Adrenal gland (tissue), 12 donors: ENCODE results near the gene PNPO. TPM values are rescaled to one million over a fixed set of nuclear protein-coding genes. Genes with fewer than 3 reads are reported as not detected.

Experiments used
- DNase-seq, 7 donors: peaks; one replicate each; pipeline ENCODE4 v3.0.0-alpha.2; 2019 to 2020
- H3K27ac ChIP-seq, 5 donors: fragments of 200-600 bp; sonication (generic) in 4 of 5; 1 replicate in 3 of 5; 2 replicates in 2 of 5; pipeline versions ENCODE4 v1.5.1 to v1.8.0; 2016 to 2020; ENCODE audit warnings: mild to moderate bottlenecking in 1 of 5
- H3K27me3 ChIP-seq: fragments of 200-600 bp; 2 replicates; pipeline ENCODE4 v1.8.0; 2021
- H3K36me3 ChIP-seq, 2 donors: fragments of 200-600 bp; replicated peaks in 1 of 2; 1 replicate in 1 of 2; 2 replicates in 1 of 2; pipeline versions ENCODE4 v1.5.1 to v1.8.0; 2018 to 2022
- H3K4me1 ChIP-seq, 2 donors: fragments of 200-600 bp; replicated peaks in 1 of 2; 1 replicate in 1 of 2; 2 replicates in 1 of 2; pipeline versions ENCODE4 v1.5.1 to v1.8.0; 2018 to 2021
- H3K4me3 ChIP-seq, 4 donors: fragments of 200-600 bp; sonication (generic) in 3 of 4; one replicate each; pipeline ENCODE4 v1.5.1; 2016 to 2018
- H3K9me3 ChIP-seq, 3 donors: fragments of 200-600 bp; sonication (generic) in 1 of 3; replicated peaks in 1 of 3; 1 replicate in 2 of 3; 2 replicates in 1 of 3; pipeline versions ENCODE4 v1.5.1 to v1.8.0; 2016 to 2021
- POLR2A ChIP-seq, 2 donors: fragments of 450-650 bp; IDR thresholded peaks; one replicate each; pipeline ENCODE4 v1.6.1; 2017; ENCODE audit warnings: antibody characterized with exemption in 2 of 2, mild to moderate bottlenecking in 2 of 2, moderate library complexity in 1 of 2
- WGBS, 4 donors: extraction: QIAGEN DNeasy Blood & Tissue Kit in 2 of 4; methylation state at CpG; one replicate each; pipeline versions ENCODE4 v1.1.5 to v1.1.7; 2013 to 2017; 5-methylcytosine and 5-hydroxymethylcytosine counted together
- intact Hi-C, 2 donors: fragments of 100-400 bp; cut with DNase I; formaldehyde crosslinking; loops; one replicate each; pipeline versions ENCODE4 v1.14.1 to v1.15.0; 2022 to 2023
- polyA plus RNA-seq, 3 donors: library from polyadenylated mRNA; stranded (reverse); fragments of 200-250 nt in 2 of 3; fragments of 350-450 nt in 1 of 3; fragmentation: Illumina TruSeq in 1 of 3; extraction: RNeasy Lipid Tissue Mini Kit (QIAGEN cat#74804) in 1 of 3; gene quantifications; one replicate each; pipeline ENCODE4 v1.2.3, GENCODE V29; 2013 to 2014
- total RNA-seq, 9 donors: library from RNA; depleted of rRNA in 4 of 9; stranded (reverse); fragments of >200 nt in 4 of 9; fragments of 120-200 nt in 1 of 9; fragmentation: NEBNext Ultra II Directional in 1 of 9; extraction: Animal tissue kit (Norgen Biotek cat#: 25700) in 1 of 9; gene quantifications; one replicate each; pipeline versions ENCODE4 v1.1.0 to v1.2.4, GENCODE V29; 2013 to 2023
- TF ChIP-seq, protein P1 (sequence below), 6 experiments: fragments of 450-650 bp in 4 of 6; fragments of 200-600 bp in 2 of 6; sonication (generic) in 1 of 6; IDR thresholded peaks; 1 replicate in 5 of 6; 2 replicates in 1 of 6; pipeline versions ENCODE4 v1.5.1 to v1.8.0; 2016 to 2021; ENCODE audit warnings: antibody characterized with exemption in 6 of 6, mild to moderate bottlenecking in 2 of 6, moderate library complexity in 1 of 6
- donor health status: healthy with polysubstance abuse.
- donor health status: Bipolar disorder and iron deficiency.
- donor health status: DM: yes; HTN: yes; CAD: no.
- donor health status: DM: no; HTN: no; CAD: no.
- donor health status: DM: no; HTN: no; CAD: no.
- donor health status: DM: yes; HTN: yes; CAD: no.

The PNPO gene
- total and polyA plus RNA-seq, 12 donors = 19.7 to 91.5 (median 52.4) TPM

DNA sequence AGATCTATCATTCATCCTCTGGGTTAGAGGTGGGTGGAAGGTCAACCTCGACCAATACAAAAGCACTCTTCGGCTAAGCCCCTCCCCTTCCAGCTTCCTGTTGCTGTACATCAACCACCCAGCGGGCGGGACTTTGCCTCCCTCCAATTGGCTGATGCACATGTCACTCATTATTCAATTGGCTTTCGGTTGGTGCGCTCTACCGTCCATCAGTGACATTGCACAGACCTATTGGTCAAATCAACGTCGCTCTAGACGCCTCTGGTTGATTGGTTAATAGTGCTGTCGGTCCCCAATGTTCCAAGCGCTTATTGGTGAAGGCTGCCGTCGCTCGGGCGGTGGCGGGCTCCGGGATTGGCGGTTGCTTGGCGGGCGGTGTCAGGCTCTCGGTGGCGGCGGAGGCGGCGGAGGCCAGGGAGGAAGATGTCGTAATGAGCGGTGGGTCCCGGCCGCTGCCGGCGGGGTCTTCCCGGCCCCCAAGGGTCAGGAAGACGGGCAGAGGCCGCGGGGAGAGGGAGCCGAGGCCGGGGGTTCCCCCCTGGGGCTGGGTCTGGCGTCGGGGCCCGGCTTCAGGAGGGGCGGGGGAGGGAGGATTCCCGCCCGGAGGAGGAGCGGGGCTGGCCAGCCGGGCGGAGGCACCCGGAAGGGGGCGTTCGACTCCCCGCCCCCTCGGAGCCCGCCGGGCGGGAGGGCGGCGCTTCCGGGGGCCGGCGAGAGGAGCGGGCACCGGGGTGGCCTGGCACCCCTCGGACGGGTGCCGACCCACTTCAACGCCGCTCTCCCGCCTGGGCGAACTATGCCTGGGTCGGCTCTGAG, 45.3 kb upstream of the PNPO start, which contains the start of gene SP2:
Gene SP2 (plus strand): TSS at position 381 of the 816 bp plus-strand sequence. CDS start 51 bp downstream, at position 432.
- WGBS, 4 donors = 0 to 2% (median 0%) methylated on average over 6 to 70 of the region's 70 CpGs
- DNase-seq = peak; percentile 99 to 100 (median 100)
- Histone ChIP-seq H3K27me3 (no peaks in the 10 kb centered on the region), H3K27ac (peak within 1 kb of the TSS; percentile 93 to 98 (median 98)), H3K9me3 (no peaks in the 10 kb centered on the region), H3K4me1 (peaks cover 10 to 31% of the 10 kb centered on the region in 2 donors), H3K4me3 (peak within 1 kb of the TSS; percentile 27 to 89 (median 80)), H3K36me3 (no peaks in the 10 kb centered on the region)
- peak; percentile 48 to 61 for TF ChIP-seq POLR2A (IDR thresholded peaks at IDR 0.05)
- TF ChIP-seq, protein P1, sequence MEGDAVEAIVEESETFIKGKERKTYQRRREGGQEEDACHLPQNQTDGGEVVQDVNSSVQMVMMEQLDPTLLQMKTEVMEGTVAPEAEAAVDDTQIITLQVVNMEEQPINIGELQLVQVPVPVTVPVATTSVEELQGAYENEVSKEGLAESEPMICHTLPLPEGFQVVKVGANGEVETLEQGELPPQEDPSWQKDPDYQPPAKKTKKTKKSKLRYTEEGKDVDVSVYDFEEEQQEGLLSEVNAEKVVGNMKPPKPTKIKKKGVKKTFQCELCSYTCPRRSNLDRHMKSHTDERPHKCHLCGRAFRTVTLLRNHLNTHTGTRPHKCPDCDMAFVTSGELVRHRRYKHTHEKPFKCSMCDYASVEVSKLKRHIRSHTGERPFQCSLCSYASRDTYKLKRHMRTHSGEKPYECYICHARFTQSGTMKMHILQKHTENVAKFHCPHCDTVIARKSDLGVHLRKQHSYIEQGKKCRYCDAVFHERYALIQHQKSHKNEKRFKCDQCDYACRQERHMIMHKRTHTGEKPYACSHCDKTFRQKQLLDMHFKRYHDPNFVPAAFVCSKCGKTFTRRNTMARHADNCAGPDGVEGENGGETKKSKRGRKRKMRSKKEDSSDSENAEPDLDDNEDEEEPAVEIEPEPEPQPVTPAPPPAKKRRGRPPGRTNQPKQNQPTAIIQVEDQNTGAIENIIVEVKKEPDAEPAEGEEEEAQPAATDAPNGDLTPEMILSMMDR (IDR thresholded peaks at IDR 0.05) = peak in 3 of 6 experiments; percentile 1 to 17 (median 12)
- intact Hi-C loops = no loop called here

DNA sequence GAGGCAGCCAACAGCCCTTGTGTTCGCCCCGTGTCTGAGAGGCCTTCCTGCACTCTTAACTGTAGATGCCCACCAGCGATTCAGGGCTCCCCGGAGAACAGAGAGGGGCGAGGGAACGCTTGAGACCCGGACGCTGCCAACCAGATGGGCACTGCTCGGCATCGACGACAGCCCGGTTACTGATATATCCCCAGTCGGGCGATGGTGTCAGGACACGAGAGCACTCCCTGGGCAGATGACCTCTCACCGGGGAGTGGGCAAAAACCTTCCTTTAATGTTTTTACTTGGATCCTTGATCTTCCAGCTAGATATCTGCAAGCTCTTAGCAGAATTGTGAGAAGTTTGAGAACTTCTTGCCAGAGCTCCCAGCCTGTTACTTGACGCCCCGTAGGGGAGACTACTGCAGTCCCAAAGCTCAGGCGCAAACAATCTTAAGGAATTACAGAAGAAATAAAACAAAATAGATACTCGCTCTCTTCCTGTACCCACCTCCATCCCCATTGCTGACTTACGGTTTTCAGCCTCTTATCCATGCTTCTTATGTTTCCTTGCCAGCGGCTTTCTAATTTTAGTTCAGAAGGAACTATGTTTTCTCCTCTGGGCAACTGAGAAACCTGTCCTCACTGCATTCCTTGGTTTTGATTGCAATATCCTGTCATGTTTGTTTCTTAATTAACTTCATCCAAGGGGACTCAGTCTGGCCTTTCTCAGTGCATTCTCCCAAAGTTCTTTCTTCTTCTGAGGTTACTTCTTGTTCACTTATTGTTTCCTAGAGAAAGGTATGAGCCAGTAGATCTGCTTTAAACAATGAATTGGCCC, 44.5 kb upstream of the PNPO start:
- Histone ChIP-seq H3K27me3 (no peaks in the 10 kb centered on the region), H3K9me3 (no peaks in the 10 kb centered on the region), H3K36me3 (no peaks in the 10 kb centered on the region), H3K27ac (peak overlapping the region in 4 of 5 donors; percentile 96 to 98 (median 98)), H3K4me1 (peaks cover 10 to 31% of the 10 kb centered on the region in 2 donors), H3K4me3 (peak overlapping the region; percentile 27 to 84 (median 74))
- WGBS, 4 donors = 2 to 4% (median 3%) methylated on average over 16 to 22 of the region's 22 CpGs
- intact Hi-C loops = no loop called here
- DNase-seq = no peak
- no peak for TF ChIP-seq POLR2A (IDR thresholded peaks at IDR 0.05)
- TF ChIP-seq, protein P1 (IDR thresholded peaks at IDR 0.05) = peak in 1 of 6 experiments; percentile 10

DNA sequence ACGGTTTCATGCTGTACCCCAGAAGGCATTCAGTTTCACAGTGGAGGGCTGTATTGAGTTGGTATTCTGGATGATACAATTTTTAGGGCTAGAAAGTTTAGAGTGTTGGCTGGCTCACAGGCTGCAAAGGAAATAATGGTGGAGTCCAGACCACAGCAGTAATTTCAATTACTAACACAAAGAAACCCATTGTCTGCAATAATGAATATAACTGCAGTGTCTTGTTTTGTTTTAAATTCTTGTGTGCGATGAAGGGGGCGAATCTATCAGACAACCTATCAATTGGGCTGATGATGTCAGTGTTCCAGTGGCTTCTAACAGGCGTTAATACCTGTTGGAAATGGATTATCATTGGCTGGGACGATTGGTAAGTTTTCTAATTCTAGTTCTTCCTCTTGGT, 43.8 kb upstream of the PNPO start:
- Histone ChIP-seq H3K36me3 (no peaks in the 10 kb centered on the region), H3K27ac (no peak overlapping the region), H3K4me3 (peak overlapping the region in 2 of 4 donors; percentile 73 to 75), H3K27me3 (no peaks in the 10 kb centered on the region), H3K9me3 (no peaks in the 10 kb centered on the region), H3K4me1 (peaks cover 10 to 31% of the 10 kb centered on the region in 2 donors)
- intact Hi-C loops = no loop called here
- WGBS, 4 donors = 77 to 82% (median 80%) methylated on average over 5 of the region's 5 CpGs
- DNase-seq = no peak
- TF ChIP-seq, protein P1 (IDR thresholded peaks at IDR 0.05) = no peak
- TF ChIP-seq POLR2A (IDR thresholded peaks at IDR 0.05) = no peak

DNA sequence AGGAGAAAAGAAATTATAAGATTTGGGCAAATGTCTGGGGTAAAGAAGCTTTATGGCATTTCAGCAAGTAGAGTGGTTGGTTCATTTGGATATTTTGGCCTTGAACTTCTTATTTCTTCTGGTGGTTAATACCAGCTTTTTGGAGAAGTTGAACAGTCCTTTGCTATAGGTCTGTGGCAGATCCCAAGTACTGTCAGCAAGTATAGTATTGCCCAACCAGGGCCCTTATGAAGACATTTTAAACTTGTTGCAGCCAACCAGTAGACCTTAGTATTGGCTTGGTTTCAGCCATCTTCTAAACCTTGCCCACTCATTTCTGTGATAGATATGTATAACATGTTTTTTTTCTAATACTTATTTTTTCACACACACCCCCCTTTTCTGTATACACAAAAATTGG, 43.1 kb upstream of the PNPO start:
- intact Hi-C loops = no loop called here
- no peaks in the 10 kb centered on the region for H3K9me3 ChIP-seq
- H3K36me3 ChIP-seq = no peaks in the 10 kb centered on the region
- TF ChIP-seq, protein P1 (IDR thresholded peaks at IDR 0.05) = no peak
- TF ChIP-seq POLR2A (IDR thresholded peaks at IDR 0.05) = no peak
- no peak for DNase-seq
- no peaks in the 10 kb centered on the region for H3K27me3 ChIP-seq
- peaks cover 10 to 31% of the 10 kb centered on the region in 2 donors for H3K4me1 ChIP-seq
- H3K4me3 ChIP-seq = no peak overlapping the region
- H3K27ac ChIP-seq = no peak overlapping the region
